Vagina (tissue), 2 donors: ENCODE results near the gene LY86. TPM values are rescaled to one million over a fixed set of nuclear protein-coding genes. Genes with fewer than 3 reads are reported as not detected.

Experiments used
- DNase-seq, 2 donors: peaks; one replicate each; pipeline ENCODE4 v3.0.0-alpha.2; 2017; ENCODE audit errors: extremely low spot score in 2 of 2
- H3K27ac ChIP-seq: fragments of 200-600 bp; sonication (generic); one replicate; pipeline ENCODE4 v1.5.1; 2019
- H3K27me3 ChIP-seq: fragments of 200-600 bp; sonication (generic); one replicate; pipeline ENCODE4 v1.5.1; 2019
- H3K36me3 ChIP-seq, 2 donors: fragments of 200-600 bp; sonication (generic); one replicate each; pipeline ENCODE4 v1.5.1; 2017 to 2019
- H3K4me1 ChIP-seq: fragments of 200-600 bp; sonication (generic); one replicate; pipeline ENCODE4 v1.5.1; 2019
- H3K4me3 ChIP-seq, 2 donors: fragments of 200-600 bp; sonication (generic); 1 replicate in 1 of 2; 2 replicates in 1 of 2; pipeline ENCODE4 v1.5.1; 2016 to 2019
- H3K9me3 ChIP-seq: fragments of 200-600 bp; sonication (generic); one replicate; pipeline ENCODE4 v1.5.1; 2019
- POLR2A ChIP-seq, 2 donors: fragments of 450-650 bp; IDR thresholded peaks; one replicate each; pipeline ENCODE4 v1.6.1; 2017; ENCODE audit warnings: antibody characterized with exemption in 2 of 2, mild to moderate bottlenecking in 2 of 2, moderate library complexity in 2 of 2
- POLR2AphosphoS5 ChIP-seq, 2 donors: sonication (generic); formaldehyde crosslinking; IDR thresholded peaks; one replicate each; pipeline ENCODE4 v1.9.0; 2017; ENCODE audit warnings: antibody characterized with exemption in 2 of 2, mild to moderate bottlenecking in 2 of 2, low read depth in 1 of 2; ENCODE audit not compliant: insufficient read depth in 1 of 2
- intact Hi-C: fragments of 100-400 bp; cut with DNase I; formaldehyde crosslinking; loops from one replicate; pipeline ENCODE4 v1.15.1; 2023
- total RNA-seq: library from RNA; depleted of rRNA; stranded (reverse); fragments of >200 nt; gene quantifications from one replicate; pipeline ENCODE4 v1.2.3, GENCODE V29; 2016
- TF ChIP-seq, protein P1 (sequence below), 3 experiments: fragments of 450-650 bp in 2 of 3; fragments of 200-600 bp in 1 of 3; sonication (generic) in 1 of 3; IDR thresholded peaks; one replicate each; pipeline ENCODE4 v1.5.1; 2017 to 2019; ENCODE audit warnings: antibody characterized with exemption in 3 of 3, mild to moderate bottlenecking in 2 of 3, moderate library complexity in 2 of 3

LY86 gene
- total RNA-seq, 1 donor from 2014 or later = 4.9 TPM

DNA sequence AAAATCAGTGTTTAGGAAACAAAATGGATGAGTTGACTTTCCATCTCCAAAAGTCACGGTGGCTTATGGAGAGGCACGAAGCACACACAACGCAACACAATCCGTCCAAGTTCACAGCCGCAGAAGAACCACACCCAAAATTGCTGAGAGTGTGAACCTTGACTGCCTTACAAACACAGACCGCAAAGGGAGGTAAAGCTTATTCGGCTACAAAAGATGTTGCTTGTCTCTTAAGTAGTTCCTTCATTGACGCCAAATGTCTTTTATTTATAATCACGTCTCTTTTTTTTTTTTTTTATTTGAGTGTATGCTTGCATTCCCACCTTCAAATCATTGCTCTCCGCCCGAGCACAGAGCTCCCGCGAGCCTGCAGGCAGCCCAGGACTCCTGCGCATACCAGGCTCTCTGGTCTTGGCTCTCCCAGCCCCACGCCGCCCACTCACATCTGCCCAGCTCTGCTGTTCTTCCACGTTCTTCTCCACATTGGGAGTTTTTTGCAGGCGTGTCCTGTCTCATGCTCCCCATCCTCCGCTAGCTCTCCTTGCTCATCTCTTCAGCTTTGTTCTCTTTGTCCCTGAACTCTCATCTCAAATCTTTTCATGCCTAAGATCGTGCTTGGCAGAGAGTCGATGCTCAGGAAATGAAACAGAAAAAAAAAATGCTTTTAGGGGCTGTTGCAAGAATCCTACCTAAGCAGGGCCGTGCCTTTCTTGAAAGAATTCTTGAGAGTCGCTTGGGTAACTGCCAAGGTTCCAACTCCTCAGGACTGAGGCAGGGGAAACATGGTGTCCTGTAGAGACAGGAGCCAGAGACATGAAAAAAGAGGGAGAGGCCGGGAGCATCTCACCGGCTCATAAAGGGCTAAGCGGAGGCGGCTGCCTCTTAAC, 25.8 kb downstream of the LY86 start:
- H3K9me3 ChIP-seq = no peaks in the 10 kb centered on the region
- H3K36me3 ChIP-seq = no peaks in the 10 kb centered on the region
- intact Hi-C loops = no loop called here
- no peak for DNase-seq
- H3K27ac ChIP-seq = no peak overlapping the region
- peaks cover 7% of the 10 kb centered on the region for H3K4me1 ChIP-seq
- H3K27me3 ChIP-seq = no peaks in the 10 kb centered on the region
- no peak overlapping the region for H3K4me3 ChIP-seq
- TF ChIP-seq POLR2A (IDR thresholded peaks at IDR 0.05) = no peak
- TF ChIP-seq POLR2AphosphoS5 (IDR thresholded peaks at IDR 0.05; ENCODE audit: insufficient read depth in 1 of 2, low read depth in 1 of 2) = no peak
- TF ChIP-seq, protein P1, sequence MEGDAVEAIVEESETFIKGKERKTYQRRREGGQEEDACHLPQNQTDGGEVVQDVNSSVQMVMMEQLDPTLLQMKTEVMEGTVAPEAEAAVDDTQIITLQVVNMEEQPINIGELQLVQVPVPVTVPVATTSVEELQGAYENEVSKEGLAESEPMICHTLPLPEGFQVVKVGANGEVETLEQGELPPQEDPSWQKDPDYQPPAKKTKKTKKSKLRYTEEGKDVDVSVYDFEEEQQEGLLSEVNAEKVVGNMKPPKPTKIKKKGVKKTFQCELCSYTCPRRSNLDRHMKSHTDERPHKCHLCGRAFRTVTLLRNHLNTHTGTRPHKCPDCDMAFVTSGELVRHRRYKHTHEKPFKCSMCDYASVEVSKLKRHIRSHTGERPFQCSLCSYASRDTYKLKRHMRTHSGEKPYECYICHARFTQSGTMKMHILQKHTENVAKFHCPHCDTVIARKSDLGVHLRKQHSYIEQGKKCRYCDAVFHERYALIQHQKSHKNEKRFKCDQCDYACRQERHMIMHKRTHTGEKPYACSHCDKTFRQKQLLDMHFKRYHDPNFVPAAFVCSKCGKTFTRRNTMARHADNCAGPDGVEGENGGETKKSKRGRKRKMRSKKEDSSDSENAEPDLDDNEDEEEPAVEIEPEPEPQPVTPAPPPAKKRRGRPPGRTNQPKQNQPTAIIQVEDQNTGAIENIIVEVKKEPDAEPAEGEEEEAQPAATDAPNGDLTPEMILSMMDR (IDR thresholded peaks at IDR 0.05) = no peak

DNA sequence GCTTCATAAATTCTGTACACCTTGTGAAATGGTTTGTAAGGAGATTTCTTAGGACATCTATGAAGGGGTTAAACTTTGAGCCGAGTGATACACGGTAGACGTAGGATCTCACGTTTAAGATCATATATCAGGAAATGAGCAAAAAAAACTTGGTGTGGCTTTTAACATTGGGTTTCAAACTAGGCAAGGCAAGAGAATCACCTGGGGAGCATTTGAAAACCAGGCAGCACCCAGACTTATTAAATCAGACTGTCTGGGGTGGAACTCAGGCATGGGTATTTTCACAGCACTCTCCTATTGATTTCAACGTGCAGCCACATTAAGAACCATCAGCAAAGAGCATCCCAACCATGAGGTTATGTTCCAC, 26.4 kb downstream of the LY86 start:
- DNase-seq = no peak
- Histone ChIP-seq H3K27ac (no peak overlapping the region), H3K4me1 (peaks cover 7% of the 10 kb centered on the region), H3K9me3 (no peaks in the 10 kb centered on the region), H3K27me3 (no peaks in the 10 kb centered on the region), H3K36me3 (no peaks in the 10 kb centered on the region), H3K4me3 (no peak overlapping the region)
- TF ChIP-seq POLR2A (IDR thresholded peaks at IDR 0.05) (no peak), POLR2AphosphoS5 (IDR thresholded peaks at IDR 0.05; ENCODE audit: insufficient read depth in 1 of 2, low read depth in 1 of 2) (no peak)
- TF ChIP-seq, protein P1 (IDR thresholded peaks at IDR 0.05) = no peak
- intact Hi-C loops = no loop called here

DNA sequence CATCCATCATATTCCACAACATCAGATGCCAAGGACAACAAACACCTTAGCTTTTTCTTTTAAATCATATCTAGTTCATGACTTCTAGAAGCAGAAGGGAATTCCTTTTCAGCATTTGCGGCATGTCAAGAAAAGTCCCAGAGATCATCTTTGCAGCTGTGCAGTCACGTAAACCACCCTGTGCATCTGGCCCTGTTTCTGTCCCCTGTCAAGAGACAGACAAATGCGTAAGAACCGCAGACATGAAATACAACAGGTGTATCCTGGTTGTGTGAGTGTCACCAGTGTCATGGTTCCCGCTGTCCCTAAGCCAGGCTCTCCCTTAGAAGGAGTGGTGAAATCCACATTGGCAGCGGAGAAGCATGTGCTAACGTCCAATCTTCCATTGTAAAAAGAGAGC, 28.1 kb downstream of the LY86 start:
- Histone ChIP-seq H3K27ac (no peak overlapping the region), H3K9me3 (no peaks in the 10 kb centered on the region), H3K4me3 (no peak overlapping the region), H3K4me1 (peaks cover 14% of the 10 kb centered on the region), H3K36me3 (no peaks in the 10 kb centered on the region), H3K27me3 (no peaks in the 10 kb centered on the region)
- TF ChIP-seq POLR2AphosphoS5 (IDR thresholded peaks at IDR 0.05; ENCODE audit: insufficient read depth in 1 of 2, low read depth in 1 of 2) = no peak
- TF ChIP-seq, protein P1 (IDR thresholded peaks at IDR 0.05) = no peak
- TF ChIP-seq POLR2A (IDR thresholded peaks at IDR 0.05) = no peak
- intact Hi-C loops = no loop called here
- DNase-seq = no peak

DNA sequence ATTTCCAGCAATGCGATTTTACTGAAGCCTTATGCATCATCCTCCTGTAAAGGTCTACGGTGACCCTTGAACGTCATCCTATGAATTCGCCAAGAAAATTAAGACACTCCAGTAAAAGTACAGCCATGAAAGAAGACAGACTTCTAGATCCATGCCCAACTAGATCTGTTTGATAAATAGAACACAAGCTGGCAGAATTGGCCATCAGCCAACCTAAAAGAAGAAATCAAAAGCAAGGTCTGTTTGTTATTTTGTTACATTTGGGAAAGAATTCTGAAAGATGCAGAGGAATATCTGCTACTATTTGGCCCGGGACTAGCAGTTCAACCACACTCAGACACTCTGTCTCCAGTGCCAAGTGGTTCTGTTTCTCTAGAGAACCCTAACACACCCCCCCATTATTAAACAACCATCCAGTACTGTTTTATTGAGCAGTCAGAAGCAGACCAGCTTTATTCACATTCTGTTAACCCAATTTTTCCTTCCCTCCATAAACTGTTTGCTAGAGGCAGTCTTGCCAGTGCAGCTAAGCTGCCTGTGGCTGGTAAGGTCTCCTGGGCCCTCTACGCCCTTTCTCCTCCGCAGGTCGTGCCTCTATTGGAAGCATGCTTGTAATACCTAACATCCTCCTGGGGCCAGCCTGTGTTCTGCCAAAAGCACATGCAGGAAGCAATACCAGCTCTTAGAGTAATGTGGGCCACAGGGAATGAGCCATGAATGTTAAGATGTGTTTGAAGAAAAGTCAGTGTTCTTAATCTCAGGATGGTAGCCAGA, 30.7 kb downstream of the LY86 start:
- no peak for TF ChIP-seq POLR2AphosphoS5 (IDR thresholded peaks at IDR 0.05; ENCODE audit: insufficient read depth in 1 of 2, low read depth in 1 of 2)
- TF ChIP-seq, protein P1 (IDR thresholded peaks at IDR 0.05) = no peak
- Histone ChIP-seq H3K36me3 (no peaks in the 10 kb centered on the region), H3K9me3 (no peaks in the 10 kb centered on the region), H3K4me1 (peaks cover 14% of the 10 kb centered on the region), H3K27ac (no peak overlapping the region), H3K27me3 (no peaks in the 10 kb centered on the region), H3K4me3 (no peak overlapping the region)
- DNase-seq = no peak
- intact Hi-C loops = no loop called here
